Activated naive CD4-positive, alpha-beta T cell treated with Interleukin-2 at 50 U/mL for 16 hours (primary cell): ENCODE data around the gene PRR15.

Experiments
- DNase-seq: peaks from one replicate; pipeline ENCODE4 v3.0.0-alpha.2; 2020

Gene PRR15

DNA sequence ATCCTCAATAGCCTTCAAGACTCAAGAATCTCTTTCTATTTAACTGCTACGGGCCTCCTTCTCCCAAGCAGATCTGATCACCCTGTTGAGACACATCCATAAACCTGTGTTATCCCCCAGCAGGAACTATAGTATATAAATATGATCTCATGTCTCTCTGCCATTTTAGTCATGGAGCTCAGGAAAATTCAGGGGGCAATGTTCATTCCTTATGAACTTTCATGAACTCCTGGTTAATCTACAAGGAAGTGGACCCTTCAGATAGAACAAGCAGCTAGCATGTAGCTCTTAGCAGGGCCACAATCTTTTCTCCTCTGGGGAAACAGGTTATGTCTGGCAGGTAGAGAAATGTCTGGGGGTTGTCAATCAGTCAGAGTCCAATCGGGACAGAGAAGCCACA, 8.9 kb downstream of the PRR15 start:
- no peak for DNase-seq

DNA sequence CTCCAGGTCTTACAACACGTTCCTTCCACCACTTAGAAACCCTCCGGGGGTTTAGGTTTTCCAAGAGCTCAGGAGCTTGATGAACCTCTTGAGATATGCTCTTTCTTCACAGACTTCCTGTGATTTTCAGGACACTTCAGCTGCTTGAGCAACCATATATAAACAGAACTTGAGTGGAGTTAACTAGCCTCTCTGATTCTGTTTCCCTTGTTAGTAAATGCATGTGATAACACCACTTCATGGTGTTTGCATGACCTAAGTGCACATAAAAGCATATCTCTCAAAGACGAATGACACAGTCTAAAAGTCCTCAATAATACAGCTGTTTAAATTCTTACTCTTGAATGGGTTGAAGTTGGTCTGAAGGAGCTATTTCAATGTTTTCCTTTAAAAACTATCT, 9.9 kb downstream of the PRR15 start:
- no peak for DNase-seq

DNA sequence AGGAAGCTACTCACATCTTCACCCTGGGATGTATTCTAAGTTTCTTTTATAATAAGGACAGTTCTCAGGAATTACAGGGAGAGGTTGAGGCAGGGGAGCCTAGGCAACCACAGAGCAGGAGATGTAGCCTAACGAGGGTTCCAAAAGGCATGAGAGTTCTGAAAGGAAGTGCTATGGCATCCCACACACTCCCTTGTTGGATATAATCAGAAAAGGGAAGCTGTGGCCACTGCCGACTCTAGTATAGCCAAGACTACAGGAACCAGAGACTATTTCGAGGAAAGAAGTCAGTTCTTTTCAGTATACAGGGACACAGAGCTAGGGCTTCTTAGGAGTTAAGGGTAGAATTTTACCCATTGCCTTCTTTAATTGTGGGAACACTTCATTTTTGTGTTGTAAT, 11.0 kb downstream of the PRR15 start:
- no peak for DNase-seq

DNA sequence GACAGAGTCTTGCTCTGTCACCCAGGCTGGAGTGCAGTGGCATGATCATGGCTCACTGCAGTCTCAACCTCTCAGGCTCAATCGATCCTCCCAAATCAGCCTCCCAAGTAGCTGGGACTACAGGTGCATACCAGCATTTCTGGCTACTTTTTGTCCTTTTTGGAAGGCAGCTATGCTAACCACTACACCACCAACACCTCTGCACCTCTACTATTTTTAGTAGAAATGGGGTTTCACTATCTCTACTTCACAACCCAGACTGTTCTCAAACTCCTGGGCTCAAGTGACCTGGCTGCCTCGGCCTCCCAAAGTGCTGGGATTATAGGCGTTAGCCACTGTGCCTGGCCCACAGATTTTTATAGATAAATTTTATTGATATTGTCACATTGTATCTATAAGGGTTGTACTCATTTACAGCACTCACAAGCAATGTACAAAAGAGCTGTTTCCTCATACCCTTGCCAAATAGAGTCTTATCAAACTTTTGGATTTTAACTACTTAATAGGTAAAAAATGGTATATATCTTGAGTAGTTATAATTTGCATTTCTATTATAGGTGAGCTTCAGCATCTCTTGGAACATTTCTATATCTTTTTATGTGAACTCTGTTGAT, 23.7 kb downstream of the PRR15 start:
- no peak for DNase-seq

DNA sequence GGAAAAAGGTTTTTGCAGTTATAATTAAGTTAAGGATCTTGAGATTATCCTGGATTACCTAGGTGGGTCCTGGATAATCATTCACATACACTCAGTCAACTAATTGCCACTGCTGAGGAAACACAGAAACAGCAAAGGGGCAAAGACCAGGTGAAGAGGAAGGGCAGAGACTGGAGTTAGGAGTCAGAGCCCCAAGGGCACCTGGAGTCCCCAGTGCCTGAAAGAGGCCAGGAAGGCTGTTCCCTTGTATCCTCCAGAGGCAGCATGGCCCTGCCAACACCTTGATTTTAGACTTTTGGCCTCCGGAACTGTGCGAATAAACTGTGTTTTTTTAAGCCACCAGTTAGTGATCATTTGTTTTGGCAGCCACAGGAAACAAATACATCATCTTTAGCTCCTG, 24.6 kb downstream of the PRR15 start:
- DNase-seq = no peak

DNA sequence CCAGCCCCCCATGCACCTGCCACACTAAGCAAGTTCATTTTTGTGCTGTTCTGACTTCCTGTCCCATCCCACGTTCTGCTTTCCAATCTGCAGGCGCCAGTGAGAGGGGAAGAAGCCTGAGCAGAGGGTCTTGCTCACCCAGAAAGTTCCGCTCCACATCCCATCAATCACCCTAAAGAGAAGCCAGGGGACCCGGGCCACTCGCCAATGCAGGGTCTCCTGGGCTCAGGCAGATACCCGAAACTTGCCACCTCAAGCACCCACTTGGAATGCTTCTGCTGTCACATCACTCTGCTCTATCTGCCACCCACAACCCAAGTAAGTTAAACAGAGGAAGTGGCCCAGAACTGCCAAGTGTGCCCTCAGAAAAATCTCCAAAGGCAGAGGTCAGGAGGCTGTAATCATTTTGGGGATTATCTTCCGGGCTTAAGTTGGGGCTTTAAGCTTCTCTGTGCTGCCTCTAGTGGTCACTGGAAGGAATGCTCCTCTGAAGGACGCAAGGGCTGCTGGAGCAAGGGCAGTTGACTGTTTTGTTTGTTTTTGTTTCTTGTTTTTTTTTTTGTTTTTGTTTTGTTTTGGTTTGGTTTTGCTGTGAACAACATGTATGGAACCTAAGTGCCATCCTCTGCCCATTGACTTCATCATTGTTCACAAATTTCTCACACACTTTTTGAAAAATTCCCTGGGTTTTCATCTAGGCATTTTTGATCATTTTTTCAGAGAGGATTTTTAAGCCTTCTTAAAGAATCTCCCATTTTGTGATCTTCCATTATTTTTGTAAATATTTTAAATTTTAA, 25.5 kb downstream of the PRR15 start:
- peak; percentile 5 for DNase-seq

DNA sequence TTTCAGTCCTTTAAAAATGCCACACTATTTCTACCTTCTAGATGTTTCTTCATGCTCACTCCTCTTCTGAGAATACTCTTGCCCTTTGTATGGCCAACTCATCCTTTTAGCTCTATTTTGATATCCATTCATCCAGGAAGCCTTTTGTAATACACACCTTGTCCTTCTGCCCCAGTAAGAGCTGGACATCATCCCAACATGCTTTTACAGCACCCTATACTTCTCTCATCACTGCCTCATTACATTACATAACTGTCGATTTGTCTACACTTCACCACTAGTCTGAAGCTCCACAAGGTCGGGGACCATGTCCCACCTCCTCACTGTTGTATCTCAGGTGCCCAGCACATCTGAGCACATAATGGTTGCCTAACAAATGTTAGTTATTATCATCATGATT, 29.2 kb downstream of the PRR15 start:
- DNase-seq = no peak

DNA sequence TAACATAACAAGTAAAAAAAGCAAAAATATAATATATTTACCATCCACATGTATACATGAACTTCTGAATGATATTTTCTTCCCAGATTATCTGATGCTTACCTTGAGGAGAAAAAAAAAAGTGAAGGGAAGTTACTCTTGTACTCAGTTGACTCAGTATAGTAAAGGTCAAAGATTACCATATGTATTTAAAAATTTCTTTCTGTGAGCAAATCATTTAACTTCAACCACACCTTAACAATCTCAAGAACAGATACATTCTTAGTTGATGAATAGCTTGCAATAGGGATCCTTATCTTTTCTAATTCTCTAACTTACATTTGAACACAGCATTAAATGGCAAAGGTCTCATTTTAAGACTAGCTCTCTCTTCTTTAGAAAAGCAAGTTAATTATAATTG, 29.8 kb downstream of the PRR15 start:
- no peak for DNase-seq

DNA sequence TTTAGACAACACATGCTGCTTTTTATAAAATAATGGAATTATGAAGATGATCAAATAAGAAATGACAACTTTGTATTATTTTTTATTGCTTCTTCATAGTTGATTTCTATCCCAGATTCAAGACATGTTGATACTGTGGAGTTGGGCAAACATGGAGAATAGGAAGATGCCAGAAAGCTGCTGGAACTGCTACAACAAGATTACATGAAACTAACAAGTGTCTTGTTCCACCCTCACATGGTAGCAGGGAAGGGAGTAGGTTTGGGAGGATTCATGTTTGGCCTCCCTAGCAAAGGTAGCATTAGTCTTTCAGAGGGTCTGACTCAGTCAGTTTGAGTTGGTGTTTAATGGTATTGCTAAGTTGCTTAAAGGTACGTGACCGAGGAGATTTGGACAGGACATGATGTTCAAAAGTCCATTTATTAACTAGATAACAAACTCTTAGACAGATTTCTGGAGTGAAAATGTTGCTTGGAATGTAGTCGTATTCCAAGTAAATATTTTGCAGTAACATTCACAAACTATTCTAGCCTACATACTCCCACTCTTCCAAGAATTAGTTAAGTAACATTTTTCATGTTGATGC, 33.1 kb downstream of the PRR15 start:
- DNase-seq = no peak

DNA sequence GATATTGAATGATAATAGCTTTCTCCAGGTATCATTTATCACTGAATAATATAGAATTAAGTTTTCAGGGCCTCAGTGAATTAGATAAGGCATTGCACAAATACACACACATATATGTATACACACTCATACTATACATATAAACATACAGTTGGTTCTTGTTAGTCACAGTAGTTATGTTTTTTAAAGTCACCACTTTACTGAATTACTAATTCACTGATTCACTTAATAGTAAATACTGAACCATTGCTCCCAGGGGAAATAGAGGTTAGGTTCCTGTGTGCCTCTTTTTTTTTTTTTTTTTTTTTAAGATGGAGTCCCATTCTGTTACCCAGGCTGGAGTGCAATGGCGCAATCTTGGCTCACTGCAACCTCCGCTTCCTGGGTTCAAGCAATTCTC, 33.6 kb downstream of the PRR15 start:
- no peak for DNase-seq

DNA sequence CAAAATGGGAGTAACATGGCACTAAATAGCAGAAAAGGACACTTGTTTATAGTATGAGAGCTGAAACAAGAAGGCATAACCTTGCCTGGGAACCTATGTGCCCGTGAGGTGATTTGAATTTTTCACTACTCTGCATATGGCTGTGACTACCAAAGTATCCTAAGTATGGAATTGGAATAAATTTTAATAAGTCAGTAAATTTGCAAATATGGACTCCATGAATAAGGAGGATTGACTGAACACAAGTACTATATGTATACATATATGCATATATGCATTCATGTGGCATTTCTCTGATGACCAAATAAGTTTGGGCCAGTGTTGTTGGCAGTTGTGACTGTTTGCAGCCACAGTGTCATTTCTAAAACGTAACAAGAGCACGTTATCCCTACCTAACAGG, 34.5 kb downstream of the PRR15 start:
- DNase-seq = no peak

DNA sequence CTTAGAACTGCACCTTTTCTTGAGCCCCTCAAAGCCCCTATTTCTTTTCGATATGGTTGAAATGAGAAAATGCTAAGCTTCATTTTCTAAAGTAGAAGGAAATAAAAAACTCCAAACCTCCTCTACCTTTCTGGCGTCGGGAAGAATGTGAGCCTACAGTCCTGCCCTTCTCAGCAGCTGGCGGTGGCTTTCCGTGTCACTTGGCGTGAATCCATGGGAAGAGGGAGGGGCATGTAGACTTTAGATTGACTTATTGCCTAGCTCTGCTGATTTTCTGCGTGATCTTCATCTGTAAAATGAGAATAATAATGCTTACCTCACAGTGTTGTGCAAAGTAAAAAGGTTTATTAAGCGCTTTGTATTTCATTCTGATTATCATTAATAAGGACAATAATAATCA, 35.0 kb downstream of the PRR15 start:
- no peak for DNase-seq

DNA sequence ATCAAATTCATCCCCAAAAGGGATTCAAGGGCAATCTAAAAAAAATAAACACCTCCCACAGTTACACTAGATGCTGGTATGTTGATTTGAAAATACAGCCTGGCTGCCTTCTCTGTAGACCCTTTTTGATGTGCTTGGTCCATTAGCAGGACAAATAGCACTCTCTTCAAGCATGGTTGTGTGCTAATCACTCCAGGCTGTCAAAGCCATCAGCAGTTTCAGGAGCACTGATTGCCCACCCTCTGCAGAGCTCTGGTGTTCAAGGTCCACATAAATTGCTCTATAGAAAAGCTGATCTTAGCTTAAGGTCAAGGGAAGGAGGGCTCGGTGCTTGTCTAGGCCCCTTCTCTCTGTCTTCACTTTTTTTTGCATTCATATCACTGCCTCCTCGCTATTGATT, 35.4 kb downstream of the PRR15 start:
- no peak for DNase-seq

DNA sequence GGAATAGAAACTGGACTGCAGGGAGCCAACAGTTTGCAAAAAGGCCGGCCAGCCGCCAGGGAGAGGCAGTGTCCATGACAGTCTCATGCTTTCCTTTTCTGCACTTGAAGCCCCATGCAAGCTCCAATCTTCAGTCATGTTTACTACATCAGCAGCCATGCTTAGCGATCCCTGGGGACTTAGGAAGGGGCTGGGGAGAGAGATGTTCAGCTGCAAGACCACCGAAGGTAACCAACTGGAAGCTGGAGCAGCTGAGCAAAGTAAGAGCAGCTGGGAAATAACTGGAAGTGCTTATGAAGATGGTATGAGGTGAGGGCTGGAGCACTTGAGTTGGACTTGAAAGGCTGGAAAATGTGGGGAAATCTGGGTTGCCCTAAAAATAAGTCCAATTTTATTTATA, 37.0 kb downstream of the PRR15 start:
- DNase-seq = no peak

DNA sequence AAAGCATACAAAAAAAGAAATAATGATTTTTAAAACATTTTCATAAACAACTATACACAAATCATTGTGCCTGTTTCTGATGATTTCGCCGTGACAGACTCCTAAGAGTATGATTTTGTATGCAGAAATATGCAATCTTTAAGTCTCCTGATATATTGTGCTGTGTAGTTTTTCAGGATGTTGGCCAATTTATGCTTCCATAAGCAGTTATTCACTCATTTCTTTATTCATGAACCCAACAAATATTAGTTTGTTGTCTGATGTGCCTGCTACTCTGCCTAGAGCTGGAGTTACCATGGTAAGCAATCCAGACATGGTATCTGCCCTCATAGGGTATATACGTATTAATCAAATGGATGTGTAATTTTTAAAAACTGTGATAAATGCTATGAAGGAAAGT, 40.4 kb downstream of the PRR15 start:
- no peak for DNase-seq

DNA sequence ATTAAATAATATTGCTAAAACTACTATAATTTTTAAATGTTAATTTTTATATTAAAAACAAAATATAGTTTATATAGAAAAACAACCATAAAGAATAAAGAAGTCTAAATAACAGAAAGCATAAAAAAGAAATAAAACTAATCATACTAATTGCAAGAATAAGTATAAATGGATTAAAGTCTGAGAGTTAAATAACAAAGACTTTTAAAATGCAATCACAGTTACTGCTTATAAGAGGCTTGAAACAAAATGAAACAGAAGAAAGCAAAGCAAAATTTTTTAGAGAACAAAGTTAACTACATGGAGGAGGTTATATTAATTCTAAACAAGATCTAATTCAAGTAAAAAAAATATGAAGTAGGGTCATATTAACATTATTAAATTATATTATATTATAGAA, 41.1 kb downstream of the PRR15 start:
- no peak for DNase-seq

DNA sequence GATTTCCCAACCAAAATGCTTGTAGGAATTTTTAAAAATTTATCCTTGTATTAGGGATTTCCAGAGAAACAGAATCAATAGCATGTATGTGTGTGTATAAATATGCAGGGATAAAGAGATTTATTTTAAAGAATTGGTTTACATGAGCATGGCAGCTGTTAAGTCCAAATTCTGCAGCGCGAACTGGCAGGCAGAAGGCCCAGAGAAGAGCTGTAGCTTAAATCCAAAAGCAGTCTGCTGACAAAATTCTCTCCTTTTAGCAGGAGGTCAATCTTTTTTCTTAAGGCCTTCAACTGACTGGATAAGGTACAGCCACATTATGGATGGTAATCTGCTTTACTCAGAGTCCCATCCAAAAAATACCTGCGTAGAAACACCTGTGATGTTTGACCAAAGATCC, 42.0 kb downstream of the PRR15 start:
- no peak for DNase-seq

DNA sequence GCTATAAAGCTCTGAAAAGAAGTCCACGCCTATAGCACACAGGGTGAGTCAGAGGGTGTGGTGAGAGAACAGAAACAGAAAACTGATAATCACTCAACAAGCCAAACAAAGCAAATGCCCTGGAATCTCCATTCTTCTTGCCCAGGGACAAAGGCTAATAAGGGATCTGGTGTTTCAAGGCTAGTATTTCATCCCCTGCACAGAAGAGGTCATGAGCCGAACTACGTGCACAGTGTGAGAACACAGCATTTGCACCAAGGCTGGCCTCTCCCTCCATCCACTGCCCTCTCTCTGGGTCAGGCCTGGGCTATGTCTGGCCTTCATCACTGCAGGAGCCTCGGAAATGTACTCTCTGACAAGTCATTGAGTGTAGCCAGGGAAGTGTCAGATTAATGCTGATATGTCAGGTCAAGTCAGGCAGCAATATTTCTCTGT, 42.7 kb downstream of the PRR15 start:
- DNase-seq = no peak

DNA sequence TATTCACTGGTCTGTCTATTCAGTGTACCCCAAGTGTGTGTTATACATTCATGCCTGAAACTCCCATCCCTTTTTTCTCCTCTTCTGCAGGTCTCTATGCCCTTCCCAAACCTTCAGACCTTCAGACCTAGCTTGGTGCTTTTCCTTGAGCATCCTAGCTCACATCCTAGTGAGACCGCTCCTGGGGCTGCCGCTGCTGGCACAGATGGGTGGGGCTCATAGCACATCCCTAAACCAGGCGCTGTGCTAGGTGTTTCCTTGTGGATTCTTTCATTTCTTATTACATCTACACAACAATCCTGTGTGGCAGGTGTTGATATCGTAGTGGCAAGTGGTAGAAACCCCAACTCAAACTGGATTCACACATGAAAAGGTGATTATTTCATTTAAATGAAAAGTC, 43.2 kb downstream of the PRR15 start:
- DNase-seq = no peak

DNA sequence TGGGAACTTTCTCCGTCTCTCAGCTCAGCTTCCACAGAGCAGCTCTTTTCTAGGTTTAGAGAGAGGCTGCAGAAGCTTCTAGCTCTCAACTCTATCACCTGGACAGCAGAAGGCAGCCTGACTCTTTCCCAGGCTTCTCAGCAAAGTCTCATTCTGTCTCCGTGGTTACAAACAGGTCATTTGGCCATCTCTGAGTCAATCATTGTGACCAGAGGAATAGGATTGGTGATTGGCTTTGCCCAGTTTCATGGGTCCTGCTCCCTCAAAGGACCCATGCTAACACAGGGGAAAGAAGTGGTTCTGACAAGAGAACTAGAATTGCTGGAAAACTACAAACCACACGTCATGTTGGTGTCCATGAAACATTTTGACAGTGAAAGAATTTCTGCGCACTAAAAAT, 43.6 kb downstream of the PRR15 start:
- DNase-seq = no peak

DNA sequence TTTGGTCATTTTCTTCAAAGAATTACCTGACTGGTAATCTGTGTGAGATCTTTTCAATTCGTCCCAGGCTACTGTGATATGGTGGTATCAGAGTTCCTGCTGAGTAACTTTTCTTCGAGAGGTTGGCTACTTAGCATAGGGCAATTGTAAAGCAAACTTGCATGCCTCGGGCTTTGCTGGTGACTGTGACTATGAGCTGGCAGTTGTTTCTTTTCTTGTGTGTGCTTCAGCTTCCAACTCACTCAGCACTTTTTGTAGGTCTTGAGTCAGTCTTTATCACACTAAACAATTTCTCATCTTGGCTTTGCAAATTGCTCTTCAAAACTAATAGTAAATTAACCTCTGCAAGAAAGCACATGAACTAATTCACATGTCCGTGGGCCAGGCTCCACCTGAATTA, 44.3 kb downstream of the PRR15 start:
- DNase-seq = no peak

DNA sequence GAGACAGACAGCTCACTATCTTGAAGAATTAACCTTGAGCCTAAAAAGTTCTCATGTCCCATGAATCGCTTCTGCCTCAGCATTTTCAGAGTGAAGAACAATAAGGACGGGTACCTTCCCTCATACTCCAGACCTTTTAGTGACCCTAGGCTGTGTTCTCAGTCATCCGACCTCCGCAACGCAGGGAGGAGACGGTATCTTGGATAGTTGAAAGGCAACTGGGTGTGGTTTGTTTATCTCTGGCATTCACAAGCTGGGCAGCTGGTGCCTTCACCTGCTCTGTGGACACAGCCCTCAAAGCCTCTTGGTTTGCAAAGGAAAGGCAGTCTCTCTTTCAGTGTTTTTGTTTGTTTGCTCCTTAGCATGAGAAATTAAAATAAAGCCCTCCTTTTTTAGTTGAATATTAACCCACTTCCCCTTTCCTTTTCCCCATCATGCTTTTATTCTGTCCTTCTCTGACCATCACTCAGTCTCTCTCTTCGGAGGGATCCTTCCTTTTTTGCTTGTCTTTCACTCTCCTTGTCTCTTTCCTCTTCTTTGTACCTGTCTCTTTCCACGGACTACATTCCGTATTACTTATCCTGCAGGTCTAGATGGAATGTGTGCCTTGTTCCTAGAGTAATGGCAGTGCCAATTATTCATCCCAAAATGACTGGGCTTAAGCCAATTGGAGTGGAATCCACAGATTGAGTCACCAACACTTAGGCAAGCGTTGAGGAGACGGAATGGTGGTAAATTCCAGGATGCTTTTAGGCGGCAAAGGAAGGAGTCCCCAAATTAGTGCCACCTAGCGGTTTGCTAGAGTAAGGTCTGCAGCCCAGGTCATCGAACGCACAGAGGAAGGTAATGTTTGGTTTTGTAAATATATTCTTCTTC, 45.8 kb downstream of the PRR15 start:
- DNase-seq = no peak

DNA sequence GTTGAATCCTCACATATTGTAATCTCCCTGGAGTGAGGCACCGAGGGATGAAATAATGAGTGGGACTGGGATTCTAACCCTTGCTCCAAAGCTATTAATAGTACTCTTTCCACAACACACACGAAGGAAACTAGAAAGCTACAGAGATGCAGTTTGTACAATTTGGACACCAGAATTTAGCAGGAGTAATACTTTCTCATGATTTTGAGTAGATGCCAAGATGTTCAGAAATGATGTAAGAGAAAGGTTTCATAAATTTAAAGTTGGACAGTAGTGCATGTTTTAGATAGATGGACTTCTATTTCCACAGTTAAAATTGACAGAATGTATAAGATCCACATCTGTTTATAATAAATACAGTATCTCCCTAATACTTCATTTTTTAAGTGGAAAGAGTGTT, 46.5 kb downstream of the PRR15 start:
- no peak for DNase-seq
